ENCODE data around the gene PROSER1. TPM values are rescaled to one million over a fixed set of nuclear protein-coding genes. Genes with fewer than 3 reads are reported as not detected.

PROSER1 gene
- total RNA-seq, 1 experiment from 2014 or later: 75.6 TPM

GRCh38 chr13:39023761-39024160, 14.1 kb downstream of the PROSER1 start:
- H3K36me3 ChIP-seq (ENCODE audit: control insufficient read depth, insufficient read depth, low read length): peaks cover 6% of the 10 kb centered on the region
- no peaks in the 10 kb centered on the region for H3K27me3 ChIP-seq (replicated peaks; ENCODE audit: control insufficient read depth, insufficient read depth, low read length)
- intact Hi-C loops (cut with micrococcal nuclease; ENCODE audit: unreplicated experiment): loop anchor here (1.0 to 5.0 kb wide), 2 partner anchors 15 to 336 kb away; partner anchors contain the start of genes FREM2, NHLRC3 and PROSER1
- Mint-ChIP-seq H3K27me3 (ENCODE audit: insufficient read depth, unreplicated experiment) (no peaks in the 10 kb centered on the region), H3K9me3 (ENCODE audit: unreplicated experiment) (no peaks in the 10 kb centered on the region), H3K4me3 (ENCODE audit: unreplicated experiment) (peak overlapping the region; percentile 34), H3K4me1 (ENCODE audit: low read depth, unreplicated experiment) (peaks cover 26% of the 10 kb centered on the region), H3K27ac (ENCODE audit: unreplicated experiment) (peak overlapping the region; percentile 82), H3K36me3 (ENCODE audit: insufficient read depth, unreplicated experiment) (peaks cover 60% of the 10 kb centered on the region)
- POLR2A ChIA-PET: interaction anchor here (2.0 kb wide), 1 partner anchor 14 kb away, joined by 11 read pairs; the partner anchor contains the start of genes NHLRC3 and PROSER1
- BruUV-seq (replicated peaks): no TSS peak
- no peak for TF ChIP-seq CTCF (IDR thresholded peaks at IDR 0.05; ENCODE audit: insufficient read depth in 1 of 2, low read depth in 1 of 2, low read length in 1 of 2, severe bottlenecking in 1 of 2, unreplicated experiment in 1 of 2)
- DNase-seq: peak; percentile 83 to 87
- no peaks in the 10 kb centered on the region for H3K9me3 ChIP-seq
- H3K4me1 ChIP-seq: peaks cover 35% of the 10 kb centered on the region
- CTCF ChIA-PET: interaction anchor here (0.6 to 1.1 kb wide), 2 partner anchors 14 to 919 kb away, joined by 4 to 5 read pairs; partner anchors contain the start of gene PROSER1
- H3K4me3 ChIP-seq (ENCODE audit: low read depth, low read length): no peak overlapping the region

- intact Hi-C loops (cut with micrococcal nuclease; ENCODE audit: unreplicated experiment): loop anchor here (1.0 to 5.0 kb wide), 2 partner anchors 15 to 336 kb away; partner anchors contain the start of genes FREM2, NHLRC3 and PROSER1
- Histone ChIP-seq H3K27me3 (replicated peaks; ENCODE audit: control insufficient read depth, insufficient read depth, low read length) (no peaks in the 10 kb centered on the region), H3K9me3 (no peaks in the 10 kb centered on the region), H3K36me3 (ENCODE audit: control insufficient read depth, insufficient read depth, low read length) (peaks cover 6% of the 10 kb centered on the region), H3K4me3 (ENCODE audit: low read depth, low read length) (no peak overlapping the region), H3K4me1 (peaks cover 35% of the 10 kb centered on the region)
- peak in 1 of 2 experiments; percentile 52 for DNase-seq
- Mint-ChIP-seq H3K4me3 (ENCODE audit: unreplicated experiment) (peak overlapping the region; percentile 34), H3K27ac (ENCODE audit: unreplicated experiment) (peak overlapping the region; percentile 82), H3K36me3 (ENCODE audit: insufficient read depth, unreplicated experiment) (peaks cover 63% of the 10 kb centered on the region), H3K4me1 (ENCODE audit: low read depth, unreplicated experiment) (peaks cover 26% of the 10 kb centered on the region), H3K9me3 (ENCODE audit: unreplicated experiment) (no peaks in the 10 kb centered on the region), H3K27me3 (ENCODE audit: insufficient read depth, unreplicated experiment) (no peaks in the 10 kb centered on the region)
- POLR2A ChIA-PET: interaction anchor here (2.0 kb wide), 1 partner anchor 14 kb away, joined by 11 read pairs; the partner anchor contains the start of genes NHLRC3 and PROSER1
- BruUV-seq (replicated peaks): no TSS peak
- CTCF ChIA-PET: interaction anchor here (0.6 to 1.1 kb wide), 2 partner anchors 14 to 920 kb away, joined by 4 to 5 read pairs; partner anchors contain the start of gene PROSER1
- no peak for TF ChIP-seq CTCF (IDR thresholded peaks at IDR 0.05; ENCODE audit: insufficient read depth in 1 of 2, low read depth in 1 of 2, low read length in 1 of 2, severe bottlenecking in 1 of 2, unreplicated experiment in 1 of 2)
These were observed 14.6 kb downstream of the PROSER1 start for GRCh38 chr13:39023316-39023715.

- H3K36me3 Mint-ChIP-seq (ENCODE audit: insufficient read depth, unreplicated experiment): peaks cover 68% of the 10 kb centered on the region
- Histone ChIP-seq H3K4me1 (peaks cover 35% of the 10 kb centered on the region), H3K9me3 (no peaks in the 10 kb centered on the region), H3K27me3 (replicated peaks; ENCODE audit: control insufficient read depth, insufficient read depth, low read length) (no peaks in the 10 kb centered on the region), H3K36me3 (ENCODE audit: control insufficient read depth, insufficient read depth, low read length) (peaks cover 4% of the 10 kb centered on the region), H3K4me3 (ENCODE audit: low read depth, low read length) (no peak overlapping the region)
- no peak overlapping the region for H3K27ac Mint-ChIP-seq (ENCODE audit: unreplicated experiment)
- H3K4me1 Mint-ChIP-seq (ENCODE audit: low read depth, unreplicated experiment): peaks cover 26% of the 10 kb centered on the region
- no TSS peak for BruUV-seq (replicated peaks)
- TF ChIP-seq CTCF (IDR thresholded peaks at IDR 0.05; ENCODE audit: insufficient read depth in 1 of 2, low read depth in 1 of 2, low read length in 1 of 2, severe bottlenecking in 1 of 2, unreplicated experiment in 1 of 2): no peak
- intact Hi-C loops (cut with micrococcal nuclease; ENCODE audit: unreplicated experiment): loop anchor here (5.0 kb wide), 1 partner anchor 334 kb away; the partner anchor contains the start of gene FREM2
- H3K9me3 Mint-ChIP-seq (ENCODE audit: unreplicated experiment): no peaks in the 10 kb centered on the region
- ChIA-PET CTCF (no interaction called here), POLR2A (no interaction called here)
- no peaks in the 10 kb centered on the region for H3K27me3 Mint-ChIP-seq (ENCODE audit: insufficient read depth, unreplicated experiment)
- no peak overlapping the region for H3K4me3 Mint-ChIP-seq (ENCODE audit: unreplicated experiment)
- DNase-seq: no peak
These were observed 16.9 kb downstream of the PROSER1 start for GRCh38 chr13:39020853-39021462.

Data from Caco-2 (cell line).